Measurements from ENCODE around the gene DMRTA1. TPM values are rescaled to one million over a fixed set of nuclear protein-coding genes. Genes with fewer than 3 reads are reported as not detected.
"Not testable (repeated sequence)": the region's sequence is repeated elsewhere in the genome, so short reads cannot be mapped to it uniquely, and the experiment has no call there.

DMRTA1 gene
- total RNA-seq, 1 donor from 2014 or later, result 0.62 TPM

- DNase-seq, result no peak
Measured at GRCh38 chr9:22457448-22457847, 10.8 kb downstream of the DMRTA1 start.

DNA sequence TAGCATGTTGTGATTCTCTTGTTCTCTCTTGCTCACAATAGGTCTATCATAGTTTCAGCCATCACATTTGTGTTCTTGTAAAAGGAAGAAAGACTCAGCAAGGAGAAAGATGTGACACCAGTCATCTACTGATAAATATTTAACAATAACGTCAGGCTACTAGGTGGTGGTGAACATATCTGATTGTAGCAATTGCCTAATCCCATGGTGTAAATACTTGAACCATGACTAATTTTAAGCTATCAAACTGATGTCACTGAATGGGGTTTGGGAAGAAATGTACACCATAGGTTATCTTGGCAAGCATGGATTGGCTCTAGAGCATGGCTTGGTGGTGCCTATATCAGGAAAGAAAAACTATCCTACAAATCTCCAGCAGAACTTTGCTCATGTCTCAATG is 16.6 kb downstream of the DMRTA1 start:
- DNase-seq, result no peak

- peak; percentile 3 for DNase-seq
Measured at GRCh38 chr9:22469928-22470544, 23.4 kb downstream of the DMRTA1 start.

GRCh38 chr9:22481566-22481965 is 34.9 kb downstream of the DMRTA1 start:
- DNase-seq, result no peak

GRCh38 chr9:22483528-22484070 is 37.0 kb downstream of the DMRTA1 start:
- DNase-seq, result no peak

DNA sequence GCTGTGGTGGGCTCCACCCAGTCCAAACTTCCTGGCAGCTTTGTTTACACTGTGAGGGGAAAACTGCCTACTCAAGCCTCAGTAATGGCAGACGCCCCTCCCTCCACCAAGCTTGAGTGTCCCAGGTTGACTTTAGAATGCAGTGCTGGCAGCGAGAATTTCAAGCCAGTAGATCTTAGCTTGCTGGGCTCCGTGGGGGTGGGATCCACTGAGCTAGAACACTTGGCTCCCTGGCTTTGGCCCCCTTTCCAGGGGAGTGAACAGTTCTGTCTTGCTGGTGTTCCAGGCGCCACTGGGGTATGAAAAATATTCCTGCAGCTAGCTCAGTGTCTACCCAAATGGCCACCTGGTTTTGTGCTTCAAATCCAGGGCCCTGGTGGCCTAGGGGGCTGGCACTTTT is 49.6 kb downstream of the DMRTA1 start:
- not testable (repeated sequence) for DNase-seq

Measured in occipital lobe (tissue), 2 donors.